ENCODE data around the gene PYGM.

DNA sequence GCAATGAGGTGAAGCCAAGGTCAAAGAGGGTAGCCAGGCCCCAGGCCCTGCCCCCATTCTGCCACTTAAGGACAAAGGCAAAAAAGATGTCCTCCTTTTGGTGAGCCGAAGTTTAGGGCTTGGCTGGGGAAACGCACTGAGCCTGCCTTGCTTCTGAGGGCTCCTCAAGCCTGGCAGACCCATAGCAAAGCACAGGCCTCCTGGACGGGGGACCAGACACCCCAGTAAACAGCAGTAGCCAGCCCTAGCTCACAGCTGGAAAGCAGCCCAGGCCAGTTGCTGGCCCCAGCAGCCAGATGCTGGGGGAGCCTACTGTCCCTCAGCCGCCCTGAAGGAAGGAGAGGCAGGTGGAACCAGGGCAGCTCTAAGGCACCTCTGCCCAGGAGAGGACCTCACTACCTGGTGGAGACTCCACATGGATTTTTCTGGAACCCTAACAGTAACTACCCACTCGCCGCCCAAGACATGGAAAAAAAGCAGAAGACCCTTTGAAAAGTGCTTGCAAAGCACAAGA, 3.8 kb upstream of the PYGM start:
- TF ChIP-seq, protein P1, sequence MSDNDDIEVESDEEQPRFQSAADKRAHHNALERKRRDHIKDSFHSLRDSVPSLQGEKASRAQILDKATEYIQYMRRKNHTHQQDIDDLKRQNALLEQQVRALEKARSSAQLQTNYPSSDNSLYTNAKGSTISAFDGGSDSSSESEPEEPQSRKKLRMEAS (IDR thresholded peaks at IDR 0.05), result no peak
- TF ChIP-seq, protein P2, sequence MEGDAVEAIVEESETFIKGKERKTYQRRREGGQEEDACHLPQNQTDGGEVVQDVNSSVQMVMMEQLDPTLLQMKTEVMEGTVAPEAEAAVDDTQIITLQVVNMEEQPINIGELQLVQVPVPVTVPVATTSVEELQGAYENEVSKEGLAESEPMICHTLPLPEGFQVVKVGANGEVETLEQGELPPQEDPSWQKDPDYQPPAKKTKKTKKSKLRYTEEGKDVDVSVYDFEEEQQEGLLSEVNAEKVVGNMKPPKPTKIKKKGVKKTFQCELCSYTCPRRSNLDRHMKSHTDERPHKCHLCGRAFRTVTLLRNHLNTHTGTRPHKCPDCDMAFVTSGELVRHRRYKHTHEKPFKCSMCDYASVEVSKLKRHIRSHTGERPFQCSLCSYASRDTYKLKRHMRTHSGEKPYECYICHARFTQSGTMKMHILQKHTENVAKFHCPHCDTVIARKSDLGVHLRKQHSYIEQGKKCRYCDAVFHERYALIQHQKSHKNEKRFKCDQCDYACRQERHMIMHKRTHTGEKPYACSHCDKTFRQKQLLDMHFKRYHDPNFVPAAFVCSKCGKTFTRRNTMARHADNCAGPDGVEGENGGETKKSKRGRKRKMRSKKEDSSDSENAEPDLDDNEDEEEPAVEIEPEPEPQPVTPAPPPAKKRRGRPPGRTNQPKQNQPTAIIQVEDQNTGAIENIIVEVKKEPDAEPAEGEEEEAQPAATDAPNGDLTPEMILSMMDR (IDR thresholded peaks at IDR 0.05; ENCODE audit: control extremely low read depth in 1 of 3, insufficient read depth in 1 of 3, low read depth in 1 of 3, low read length in 3 of 3), result no peak
- TF ChIP-seq ZNF274 (IDR thresholded peaks at IDR 0.05; ENCODE audit: borderline replicate concordance, extremely low read depth, low read length) (no peak), CEBPB (IDR thresholded peaks at IDR 0.05; ENCODE audit: low read depth, low read length) (no peak), RXRA (IDR thresholded peaks at IDR 0.05; ENCODE audit: insufficient read depth, low read depth, low read length) (no peak), FOSL1 (IDR thresholded peaks at IDR 0.05; ENCODE audit: insufficient read depth, low read depth, low read length) (no peak), POLR2A (IDR thresholded peaks at IDR 0.05; ENCODE audit: control extremely low read depth in 1 of 2, low read depth in 2 of 2, low read length in 2 of 2) (peak in 1 of 2 experiments; percentile 41; a peak in 1 of 3 replicates), SUZ12 (IDR thresholded peaks at IDR 0.05; ENCODE audit: low read length) (no peak), CHD1 (IDR thresholded peaks at IDR 0.05; ENCODE audit: low read depth, low read length) (no peak)
